Germinal center (tissue), 1 donor: Measurements from ENCODE around the gene TRIM72.
"Not testable (repeated sequence)": the region's sequence is repeated elsewhere in the genome, so short reads cannot be mapped to it uniquely, and the experiment has no call there.

Source experiments
- DNase-seq: peaks from one replicate; pipeline ENCODE4 v3.0.0; 2012; ENCODE audit warnings: mixed read lengths, low spot score

The TRIM72 gene

DNA sequence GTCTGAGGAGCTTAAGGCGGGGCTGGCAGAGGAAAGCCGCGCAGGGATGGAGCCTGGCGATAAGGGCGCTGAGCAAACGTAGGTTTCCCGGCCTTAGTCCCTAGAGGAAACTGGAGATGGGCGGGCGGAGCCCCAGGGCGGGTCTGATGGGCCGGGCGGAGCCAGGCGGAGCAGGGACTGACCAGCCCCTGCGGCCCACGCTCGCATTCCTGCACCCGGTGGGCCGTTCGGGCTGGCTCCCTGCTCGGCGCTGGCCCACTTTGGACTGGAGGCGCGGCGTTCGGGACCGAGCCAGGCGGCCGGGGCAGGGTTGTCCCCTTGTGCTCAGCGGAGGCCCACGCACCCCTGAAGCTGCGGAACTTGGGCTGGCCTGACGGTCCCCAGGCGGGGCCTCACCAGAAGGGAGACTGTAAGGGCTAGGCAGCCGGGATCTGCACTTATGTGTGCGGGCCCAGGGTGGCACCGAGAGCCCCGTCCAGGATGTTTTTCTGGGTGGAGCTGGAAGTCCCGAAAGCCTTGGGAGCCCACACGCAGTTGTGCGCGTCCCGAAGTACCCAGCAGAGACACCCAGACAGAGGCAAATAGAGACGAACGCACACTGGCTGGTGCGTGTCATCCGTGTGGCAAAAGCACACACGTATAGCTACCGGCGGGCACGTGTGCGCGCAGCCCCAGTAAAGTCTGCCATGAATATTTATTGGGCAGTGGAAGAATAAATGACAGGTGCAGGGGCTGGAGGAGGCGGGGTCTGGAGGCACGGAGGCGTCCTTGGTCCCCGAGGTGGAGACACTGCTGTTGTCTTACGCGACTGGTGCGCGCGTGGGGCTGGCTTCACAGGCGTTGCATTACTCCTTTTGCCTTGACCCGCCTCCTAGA, 1.6 kb downstream of the TRIM72 start:
- peak; percentile 34 for DNase-seq

DNA sequence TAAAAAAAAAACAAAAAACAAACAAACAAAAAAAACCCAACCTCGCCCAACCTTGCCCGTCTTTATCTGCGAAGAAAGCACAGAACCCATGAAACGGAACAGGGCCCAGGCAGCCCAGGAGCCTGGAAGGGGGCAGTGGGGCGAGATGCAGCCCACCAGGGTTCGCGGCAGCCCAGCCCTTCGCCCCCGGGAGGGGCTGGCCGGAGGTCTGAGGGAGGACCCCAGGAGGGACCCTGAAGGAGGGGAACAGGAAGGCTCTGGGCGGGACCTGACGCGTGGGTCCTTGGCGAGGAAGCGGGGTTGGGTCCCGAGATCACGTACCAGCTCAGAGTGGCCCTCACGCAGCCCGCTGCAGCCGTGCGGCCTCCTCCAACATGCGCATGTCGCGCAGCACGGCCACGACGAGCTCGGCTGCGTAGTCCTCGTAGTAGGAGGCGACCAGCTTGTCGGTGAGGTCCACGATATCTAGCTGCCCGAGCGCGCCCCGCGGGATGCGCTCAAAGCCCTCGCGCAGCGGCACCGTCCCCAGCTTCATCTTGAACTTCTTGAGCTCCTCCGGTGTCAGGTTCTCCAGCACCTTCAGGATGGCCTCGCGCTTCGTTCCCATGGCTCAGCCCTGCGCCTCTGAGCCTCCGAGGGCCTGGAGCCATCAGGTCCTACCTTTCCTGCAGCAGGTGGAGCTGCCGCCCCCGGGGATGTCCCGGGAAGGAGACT, 2.7 kb downstream of the TRIM72 start, which contains the start of gene PYDC1:
Gene PYDC1, minus strand, starts transcription at position 714 of the 714 bp plus-strand sequence. Its CDS starts 107 bp downstream, at position 607.
- DNase-seq = no peak

DNA sequence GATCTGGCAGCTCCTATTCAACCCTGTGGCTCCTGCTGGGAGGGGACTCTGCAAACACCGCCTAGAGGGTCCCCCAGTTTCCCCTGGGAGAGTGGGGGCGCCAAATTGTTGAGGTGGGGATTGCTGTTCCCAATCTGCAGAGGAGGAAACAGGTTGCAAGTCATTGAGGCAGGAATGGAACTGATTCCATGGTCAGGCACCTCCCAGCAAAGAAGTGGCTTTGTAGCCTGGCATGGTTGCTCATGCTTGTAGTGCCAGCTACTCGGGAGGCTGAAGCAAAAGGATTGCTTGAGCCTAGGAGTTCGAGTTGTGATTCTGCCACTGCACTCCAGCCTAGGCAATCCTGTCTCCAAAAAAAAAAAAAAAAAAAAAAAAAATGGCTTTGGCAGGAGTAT, 3.2 kb downstream of the TRIM72 start:
- DNase-seq = no peak

DNA sequence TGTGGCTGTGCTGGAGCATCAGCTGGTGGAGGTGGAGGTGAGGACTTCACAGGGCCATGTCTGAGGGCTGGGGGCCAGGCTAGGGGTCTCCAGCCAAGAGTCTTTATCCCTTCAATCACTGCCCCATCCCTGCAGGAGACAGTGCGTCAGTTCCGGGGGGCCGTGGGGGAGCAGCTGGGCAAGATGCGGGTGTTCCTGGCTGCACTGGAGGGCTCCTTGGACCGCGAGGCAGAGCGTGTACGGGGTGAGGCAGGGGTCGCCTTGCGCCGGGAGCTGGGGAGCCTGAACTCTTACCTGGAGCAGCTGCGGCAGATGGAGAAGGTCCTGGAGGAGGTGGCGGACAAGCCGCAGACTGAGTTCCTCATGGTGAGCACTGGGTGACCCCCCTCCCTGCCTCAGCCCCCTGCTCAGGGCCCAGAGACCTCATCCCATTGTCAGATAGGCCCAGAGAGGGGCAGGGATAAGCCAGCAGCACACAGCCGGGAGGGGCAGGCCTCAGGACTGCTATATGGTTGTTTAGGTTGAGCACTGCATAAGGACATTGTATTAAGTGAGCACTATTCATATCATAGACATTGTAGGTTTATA, 5.3 kb downstream of the TRIM72 start:
- no peak for DNase-seq

DNA sequence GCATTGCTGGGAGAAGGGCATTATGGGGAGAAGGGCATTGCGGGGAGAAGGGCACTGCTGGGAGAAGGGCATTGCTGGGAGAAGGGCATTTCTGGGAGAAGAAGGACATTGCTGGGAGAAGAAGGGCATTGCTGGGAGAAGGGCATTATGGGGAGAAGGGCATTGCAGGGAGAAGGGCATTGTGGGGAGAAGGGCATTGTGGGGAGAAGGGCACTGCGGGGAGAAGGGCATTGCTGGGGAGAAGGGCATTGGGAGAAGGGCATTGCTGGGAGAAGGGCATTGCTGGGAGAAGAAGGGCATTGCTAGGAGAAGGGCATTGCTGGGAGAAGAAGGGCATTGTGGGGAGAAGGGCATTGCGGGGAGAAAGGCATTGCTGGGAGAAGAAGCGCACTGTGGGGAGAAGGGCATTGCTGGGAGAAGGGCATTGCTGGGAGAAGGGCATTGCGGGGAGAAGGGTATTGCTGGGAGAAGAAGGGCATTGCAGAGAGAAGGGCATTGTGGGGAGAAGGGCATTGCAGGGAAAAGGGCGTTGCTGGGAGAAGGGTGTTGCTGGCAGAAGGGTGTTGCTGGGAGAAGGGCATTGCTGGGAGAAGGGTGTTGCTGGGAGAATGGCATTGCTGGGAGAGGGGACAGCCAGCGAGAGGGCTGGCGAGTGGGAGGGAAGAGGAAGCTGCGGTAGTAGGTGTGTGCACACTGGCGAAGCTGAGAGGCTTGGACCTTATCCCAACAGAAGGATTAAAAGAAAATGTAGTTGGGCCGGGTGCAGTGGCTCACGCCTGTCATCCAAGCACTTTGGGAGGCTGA, 7.6 kb downstream of the TRIM72 start:
- no peak for DNase-seq

DNA sequence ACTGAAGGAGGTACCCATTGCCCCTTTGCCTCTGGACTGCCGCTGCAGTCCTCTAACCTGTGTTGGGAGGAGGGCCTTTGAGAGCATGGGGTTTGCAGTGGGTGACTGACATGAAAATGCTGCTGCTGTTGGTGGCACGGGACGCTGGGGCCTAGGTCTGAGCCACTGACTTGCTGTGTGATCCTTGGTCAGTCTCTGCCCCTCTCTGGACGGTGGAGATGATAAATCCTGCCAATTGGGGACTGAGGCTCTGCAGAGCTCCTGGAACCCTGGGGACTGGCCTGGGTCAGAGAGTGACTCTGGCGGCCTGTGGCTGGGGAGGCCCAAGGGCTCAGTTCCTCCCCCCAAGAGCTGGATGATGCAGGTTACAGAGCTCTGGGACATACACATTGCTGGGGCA, 9.1 kb downstream of the TRIM72 start:
- no peak for DNase-seq

DNA sequence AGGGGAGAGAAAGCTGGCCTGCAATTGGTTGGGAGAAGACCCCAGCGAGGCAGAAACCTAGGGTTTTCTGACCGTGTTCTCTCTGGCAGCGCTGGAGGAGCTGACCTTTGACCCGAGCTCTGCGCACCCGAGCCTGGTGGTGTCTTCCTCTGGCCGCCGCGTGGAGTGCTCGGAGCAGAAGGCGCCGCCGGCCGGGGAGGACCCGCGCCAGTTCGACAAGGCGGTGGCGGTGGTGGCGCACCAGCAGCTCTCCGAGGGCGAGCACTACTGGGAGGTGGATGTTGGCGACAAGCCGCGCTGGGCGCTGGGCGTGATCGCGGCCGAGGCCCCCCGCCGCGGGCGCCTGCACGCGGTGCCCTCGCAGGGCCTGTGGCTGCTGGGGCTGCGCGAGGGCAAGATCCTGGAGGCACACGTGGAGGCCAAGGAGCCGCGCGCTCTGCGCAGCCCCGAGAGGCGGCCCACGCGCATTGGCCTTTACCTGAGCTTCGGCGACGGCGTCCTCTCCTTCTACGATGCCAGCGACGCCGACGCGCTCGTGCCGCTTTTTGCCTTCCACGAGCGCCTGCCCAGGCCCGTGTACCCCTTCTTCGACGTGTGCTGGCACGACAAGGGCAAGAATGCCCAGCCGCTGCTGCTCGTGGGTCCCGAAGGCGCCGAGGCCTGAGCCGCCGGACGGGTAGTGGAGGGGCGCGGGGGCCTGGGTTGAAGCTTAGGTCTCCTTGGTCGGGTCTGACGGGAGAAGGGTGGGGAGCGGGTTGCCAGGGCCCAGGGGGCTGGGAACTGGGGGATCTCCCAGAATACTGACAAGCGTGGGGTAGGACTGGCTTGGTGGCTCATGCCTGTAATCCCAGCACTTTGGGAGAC, 10.4 kb downstream of the TRIM72 start:
- DNase-seq = no peak

DNA sequence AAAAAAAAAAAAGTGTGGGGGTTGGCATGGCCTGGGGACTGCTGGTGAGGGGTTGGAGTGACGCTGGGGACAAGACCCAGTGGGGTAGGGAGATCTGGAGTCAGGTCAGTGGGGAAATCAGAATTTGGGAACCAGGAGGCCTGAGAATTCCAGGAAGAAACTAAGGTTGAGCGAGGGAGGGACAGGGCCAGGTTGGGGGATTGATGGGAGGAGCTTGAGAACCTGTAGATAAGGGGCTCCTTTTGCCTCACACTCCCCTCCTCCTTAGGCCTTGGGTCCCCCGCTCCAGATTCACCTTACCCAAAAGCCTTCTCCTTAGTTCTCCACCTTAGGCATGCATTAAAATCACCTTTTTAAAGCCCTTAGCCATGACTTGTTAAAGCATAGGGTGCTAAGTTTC, 11.3 kb downstream of the TRIM72 start:
- no peak for DNase-seq

DNA sequence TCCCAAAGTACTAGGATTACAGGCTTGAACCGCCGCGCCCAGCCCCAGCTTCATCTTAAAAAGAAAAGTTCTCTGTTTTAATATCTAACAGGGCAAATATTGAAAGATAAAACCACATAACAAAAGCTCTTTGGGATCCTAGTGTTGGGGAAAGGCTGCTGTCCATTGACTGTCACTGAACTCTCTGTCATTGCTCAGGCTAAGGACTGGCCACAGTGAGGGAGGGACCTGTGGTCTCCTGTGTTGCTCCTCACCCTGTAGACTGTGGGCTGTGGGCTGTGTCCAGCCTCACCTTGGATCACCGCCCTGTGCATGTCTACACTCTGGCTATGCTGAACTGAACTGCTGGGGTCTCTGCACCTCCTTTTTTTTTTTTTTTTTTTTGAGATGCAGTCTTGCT, 14.3 kb downstream of the TRIM72 start:
- DNase-seq = no peak

DNA sequence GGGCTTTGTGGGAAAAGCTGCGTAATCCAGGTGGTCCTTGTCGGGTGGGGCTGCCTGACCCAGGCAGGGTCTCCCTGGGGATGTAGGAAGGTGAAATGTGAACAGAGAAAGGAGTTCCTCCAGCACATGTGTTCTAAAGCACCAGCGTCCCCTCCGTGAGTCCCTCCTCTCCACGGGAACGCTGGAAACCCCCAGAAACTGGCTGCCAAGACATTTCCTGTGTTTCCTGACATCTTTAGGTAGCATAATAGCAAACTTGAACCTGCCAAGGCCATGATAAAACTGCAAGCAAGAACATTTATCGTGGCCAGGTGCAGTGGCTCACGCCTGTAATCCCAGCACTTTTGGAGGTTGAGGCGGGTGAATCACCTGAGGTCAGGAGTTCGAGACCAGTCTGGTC, 15.6 kb downstream of the TRIM72 start:
- DNase-seq = no peak

DNA sequence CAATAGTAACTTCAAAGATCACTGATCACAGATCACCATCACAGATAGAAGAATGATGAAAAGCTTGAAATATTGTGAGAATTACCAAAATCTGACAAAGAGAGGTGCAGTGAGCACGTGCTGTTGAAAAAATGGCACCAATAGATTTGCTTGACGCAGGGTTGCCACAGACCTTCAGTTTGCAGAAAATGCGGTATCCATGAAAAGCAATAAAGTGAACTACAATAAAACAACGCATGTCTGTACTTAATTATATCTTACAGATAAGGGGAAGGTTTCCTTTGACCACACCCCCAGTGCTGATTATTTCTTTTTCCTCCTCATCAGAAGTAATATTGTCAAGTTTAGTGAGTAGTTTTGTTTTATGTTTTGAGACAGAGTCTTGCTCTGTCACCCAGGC, 24.1 kb downstream of the TRIM72 start:
- DNase-seq = no peak

DNA sequence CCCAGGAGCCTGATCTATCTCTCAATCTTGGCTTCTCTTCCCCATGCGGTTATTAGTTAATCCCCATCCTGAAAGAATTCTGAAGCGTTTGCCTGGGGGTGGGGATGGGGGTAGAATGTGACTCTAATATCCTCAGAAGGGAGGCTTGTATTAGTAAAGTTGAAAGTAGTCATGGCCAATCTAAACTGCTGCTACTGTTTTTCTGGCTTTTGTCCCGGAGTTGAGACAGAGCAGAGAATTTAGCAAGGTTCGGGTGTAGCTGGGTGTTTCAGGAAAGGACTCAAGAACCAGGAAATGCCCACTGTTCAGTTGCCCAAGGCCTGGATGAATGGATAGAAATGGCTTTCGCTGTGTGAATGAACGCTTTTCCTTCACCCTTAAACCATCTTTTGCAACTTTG, 28.3 kb downstream of the TRIM72 start:
- no peak for DNase-seq

DNA sequence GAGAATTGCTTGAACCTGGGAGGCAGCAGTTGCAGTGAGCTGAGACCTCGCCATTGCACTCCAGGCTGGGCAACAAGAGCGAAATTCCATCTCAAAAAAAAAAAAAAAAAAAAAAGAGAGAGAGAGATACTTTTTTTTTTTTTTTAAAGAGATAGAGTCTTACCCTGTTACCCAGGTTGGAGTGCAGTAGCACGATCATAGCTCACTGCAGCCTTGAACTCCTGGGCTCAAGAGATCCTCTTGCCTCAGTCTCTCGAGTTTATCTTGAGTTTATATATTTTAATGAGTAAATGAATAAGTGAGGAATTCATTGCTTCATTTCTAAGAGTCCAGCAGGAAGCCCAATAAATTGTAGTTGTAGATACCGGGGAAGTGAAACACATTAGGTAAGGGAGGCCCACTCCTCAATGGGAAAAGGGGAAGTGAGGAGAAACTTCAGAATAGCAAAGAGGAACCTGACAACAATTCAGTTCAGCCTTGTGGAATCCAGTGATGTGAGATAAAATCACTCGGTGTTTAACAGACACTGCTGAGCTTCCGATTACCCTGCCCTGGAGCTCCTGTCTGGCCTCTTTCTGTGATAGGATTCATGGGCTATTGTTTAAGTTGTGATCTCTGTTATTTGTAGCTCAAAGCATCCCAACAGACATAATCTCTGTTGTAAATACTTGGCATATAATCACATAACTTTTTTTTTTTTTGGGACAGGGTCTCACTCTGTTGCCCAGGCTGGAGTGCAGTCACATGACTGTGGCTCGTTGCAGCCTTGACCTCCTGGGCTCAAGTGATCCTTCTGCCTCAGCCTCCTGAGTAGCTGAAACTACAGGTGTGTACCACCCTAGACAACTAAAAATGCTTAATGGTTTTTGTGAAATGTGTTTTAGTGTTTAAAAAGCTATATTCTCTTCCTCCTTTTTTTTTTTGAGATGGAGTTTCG, 30.1 kb downstream of the TRIM72 start:
- DNase-seq = peak; percentile 69

DNA sequence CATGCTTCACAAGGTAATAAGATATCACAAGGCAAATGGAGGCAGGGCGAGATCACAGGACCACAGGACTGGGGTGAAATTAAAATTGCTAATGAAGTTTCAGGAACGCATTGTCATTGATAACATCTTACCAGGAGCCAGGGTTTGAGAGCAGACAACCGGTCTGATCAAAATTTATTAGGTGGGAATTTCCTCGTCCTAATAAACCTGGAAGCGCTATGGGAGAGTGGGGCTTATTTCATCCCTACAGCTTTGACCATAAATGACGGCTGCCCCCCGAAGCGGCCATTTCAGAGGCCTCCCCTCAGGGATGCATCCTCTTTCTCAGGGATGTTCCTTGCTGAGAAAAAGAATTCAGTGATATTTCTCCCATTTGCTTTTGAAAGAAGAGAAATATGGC, 31.7 kb downstream of the TRIM72 start:
- DNase-seq = not testable (repeated sequence)

DNA sequence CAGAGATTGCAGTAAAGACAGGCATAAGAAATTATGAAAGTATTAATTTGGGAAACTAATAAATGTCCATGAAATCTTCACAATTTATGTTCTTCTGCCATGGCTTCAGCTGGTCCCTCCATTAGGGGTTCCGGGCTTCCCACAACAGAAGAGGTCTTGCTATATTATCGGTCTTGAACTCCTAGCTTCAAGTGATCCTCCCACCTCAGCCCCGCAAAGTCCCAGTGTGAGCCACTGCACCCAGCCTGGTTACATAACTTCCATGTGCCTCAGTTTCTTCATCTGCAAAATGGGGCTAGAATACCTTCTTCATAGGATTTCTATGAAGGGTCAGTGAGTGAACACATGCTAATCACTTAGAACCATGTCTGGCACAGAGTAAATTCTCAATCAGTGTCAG, 32.4 kb downstream of the TRIM72 start:
- DNase-seq = no peak

DNA sequence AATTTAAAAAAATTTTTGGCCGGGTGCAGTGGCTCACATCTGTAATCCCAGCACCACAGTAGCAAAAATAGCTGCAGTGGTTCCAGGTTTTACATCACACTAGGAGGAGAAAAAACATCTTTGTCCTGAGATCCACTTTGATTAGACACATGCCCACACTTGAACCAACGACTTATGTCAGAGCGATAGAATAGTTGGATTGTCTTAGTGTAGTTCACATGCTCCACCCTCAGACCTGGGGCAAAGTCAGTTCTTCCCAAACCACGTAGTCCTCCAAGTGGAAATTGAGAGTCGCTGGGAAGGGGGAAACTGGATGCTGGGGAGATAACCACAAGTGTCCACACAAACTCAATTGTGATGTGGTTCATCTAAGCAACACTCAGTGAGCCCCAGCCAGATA, 34.4 kb downstream of the TRIM72 start:
- DNase-seq = no peak

DNA sequence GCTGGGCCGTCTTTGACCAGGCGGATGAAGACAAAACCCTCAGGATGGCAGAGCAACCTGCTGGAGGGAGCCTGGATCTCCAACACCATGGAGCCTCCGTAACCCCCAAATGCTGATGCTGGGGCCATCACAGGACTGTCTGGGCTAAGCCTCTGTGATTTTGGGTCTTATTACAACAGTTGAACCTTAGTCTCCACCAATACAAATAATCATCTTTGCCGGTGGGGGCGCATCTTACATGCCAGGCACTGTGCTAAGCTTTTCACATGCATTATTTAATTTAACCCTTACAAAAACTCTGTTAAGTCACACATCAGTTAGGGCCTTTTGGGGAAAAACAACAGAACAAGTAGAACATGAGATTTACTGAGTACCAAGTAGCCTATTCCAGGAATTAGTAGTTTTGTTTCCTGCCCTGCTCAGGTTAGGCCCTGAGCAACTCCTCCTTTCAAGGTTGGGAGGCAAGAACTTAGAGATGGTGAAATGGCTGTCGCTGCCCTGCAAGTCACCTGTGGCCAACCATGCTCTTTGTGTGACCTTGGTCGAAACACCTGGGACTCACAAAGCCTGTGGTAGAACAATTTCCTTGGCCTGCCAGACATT, 37.0 kb downstream of the TRIM72 start:
- DNase-seq = no peak

DNA sequence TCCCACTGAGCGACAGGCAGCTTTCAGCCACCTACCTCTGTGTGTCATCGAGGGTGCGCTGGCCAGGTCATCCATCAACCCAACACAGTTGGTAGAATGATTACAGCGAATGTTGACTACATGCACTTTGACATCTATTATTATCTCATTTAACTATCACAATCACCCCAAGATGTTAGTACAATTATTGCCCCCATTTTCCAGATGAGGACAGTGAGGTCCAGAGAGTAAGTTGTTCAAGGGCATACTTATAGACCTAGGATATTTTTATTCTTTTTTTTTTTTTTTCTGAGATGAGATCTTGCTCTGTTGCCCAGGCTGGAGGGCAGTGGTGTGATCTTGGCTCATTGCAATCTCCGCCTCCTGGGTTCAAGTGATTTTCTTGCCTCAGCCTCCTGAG, 37.5 kb downstream of the TRIM72 start:
- DNase-seq = no peak

DNA sequence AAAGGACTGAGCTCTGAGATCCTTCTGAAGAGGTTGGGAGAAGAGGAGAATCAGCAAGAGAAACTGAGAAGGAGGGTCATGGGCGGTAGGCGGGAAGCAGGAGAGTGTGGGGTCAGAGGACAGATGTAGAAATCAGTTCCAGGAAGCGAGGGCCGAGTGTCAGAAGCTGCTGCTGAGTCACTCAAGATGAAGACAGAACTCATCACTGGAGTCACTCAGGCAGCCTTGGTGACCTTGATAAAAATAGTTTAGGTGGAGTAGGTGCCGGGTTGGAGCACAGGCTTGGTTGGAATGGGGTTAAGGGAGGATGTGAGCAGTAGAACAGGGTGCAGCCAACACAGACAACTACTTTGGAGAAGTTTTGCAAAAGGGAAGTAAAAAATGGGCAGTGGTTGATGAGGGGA, 39.7 kb downstream of the TRIM72 start:
- no peak for DNase-seq

DNA sequence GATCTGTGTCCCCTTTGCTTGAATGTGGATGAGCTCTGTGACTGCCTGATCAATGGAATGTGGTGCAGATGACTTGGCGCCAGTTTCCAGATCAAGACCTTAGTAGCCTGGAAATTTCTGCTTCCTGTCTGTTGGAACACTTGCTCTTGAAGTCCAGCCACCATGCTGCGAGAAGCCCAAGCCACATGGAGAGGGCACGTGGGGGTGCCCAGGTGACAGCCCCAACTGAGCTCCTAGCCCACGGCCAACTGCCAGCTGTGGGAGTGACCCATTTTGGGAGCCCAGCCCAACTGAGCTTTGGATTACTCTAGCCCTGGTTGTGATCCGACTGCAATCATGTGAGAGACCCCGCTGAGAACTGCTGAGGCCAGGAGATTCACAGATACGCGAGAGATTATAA, 42.5 kb downstream of the TRIM72 start:
- DNase-seq = no peak
